GM12878 (cell line): ENCODE data around the gene DENND1A.
A peak's percentile ranks its signal among the peaks of the same experiment; 100 is the strongest.

Source experiments
- BHLHE40 ChIP-seq, 2 experiments: fragments of 450-650 bp in 1 of 2; IDR thresholded peaks; 2 replicates each; pipeline ENCODE4 v1.6.1; 2011 to 2017; ENCODE audit warnings: low read depth in 2 of 2, borderline replicate concordance in 1 of 2, improper control_type of control experiment in 1 of 2, low read length in 1 of 2, mild to moderate bottlenecking in 1 of 2
- CTCF ChIP-seq, 3 experiments: IDR thresholded peaks in 2 of 3; conservative IDR thresholded peaks in 1 of 3; 2 replicates each; pipeline ENCODE4 v1.5.1; 2011; ENCODE audit warnings: low read depth in 3 of 3, low read length in 3 of 3, mild to moderate bottlenecking in 3 of 3, control low read depth in 2 of 3, moderate library complexity in 2 of 3, inconsistent platforms in 1 of 3, mixed read lengths in 1 of 3; ENCODE audit not compliant: control insufficient read depth in 2 of 3, insufficient read depth in 1 of 3; ENCODE audit errors: extremely low read depth in 1 of 3
- E2F4 ChIP-seq: IDR thresholded peaks from 2 replicates; pipeline ENCODE4 v1.6.1; 2012; ENCODE audit warnings: low read depth, low read length, improper control_type of control experiment
- JUND ChIP-seq: IDR thresholded peaks from 2 replicates; pipeline ENCODE4 v1.6.1; 2012; ENCODE audit warnings: low read depth, mild to moderate bottlenecking, low read length, improper control_type of control experiment, moderate library complexity
- KDM1A ChIP-seq: fragments of 200-600 bp; sonication (generic); IDR thresholded peaks from 2 replicates; pipeline ENCODE4 v1.6.1; 2016; ENCODE audit warnings: borderline replicate concordance
- NKRF ChIP-seq: fragments of 450-650 bp; conservative IDR thresholded peaks from 2 replicates; pipeline ENCODE4 v1.6.1; 2017; ENCODE audit warnings: mild to moderate bottlenecking, moderate library complexity
- PBX3 ChIP-seq: IDR thresholded peaks from 2 replicates; pipeline ENCODE4 v1.6.1; 2011; ENCODE audit warnings: mild to moderate bottlenecking, low read depth, low read length, moderate library complexity; ENCODE audit not compliant: insufficient replicate concordance
- POLR2A ChIP-seq: IDR thresholded peaks from 2 replicates; pipeline ENCODE4 v1.6.1; 2011; ENCODE audit warnings: low read depth, mild to moderate bottlenecking, low read length
- SIN3A ChIP-seq: IDR thresholded peaks from 2 replicates; pipeline ENCODE4 v1.6.1; 2012; ENCODE audit warnings: low read depth, low read length, improper control_type of control experiment
- SREBF2 ChIP-seq: IDR thresholded peaks from 2 replicates; pipeline ENCODE4 v1.6.1; 2012; ENCODE audit warnings: mild to moderate bottlenecking, low read length
- ZNF622 ChIP-seq: fragments of 450-650 bp; IDR thresholded peaks from 2 replicates; pipeline ENCODE4 v1.6.1; 2017; ENCODE audit warnings: mild to moderate bottlenecking, inconsistent platforms

GRCh38 chr9:123426406-123426805 is 503.5 kb downstream of the DENND1A start:
- TF ChIP-seq PBX3: no peak
- no peak for TF ChIP-seq SREBF2
- TF ChIP-seq ZNF622: no peak
- no peak for TF ChIP-seq POLR2A
- 0 out of 6 replicates have a peak, but pooled peaks of 2 of the 3 experiments have one; percentile 1 to 8 for TF ChIP-seq CTCF (IDR thresholded peaks at IDR 0.05 in 2 of 3, conservative IDR thresholded peaks at IDR 0.05 in 1 of 3; ENCODE audit: control insufficient read depth in 2 of 3, extremely low read depth in 1 of 3, insufficient read depth in 1 of 3, low read depth in 3 of 3, low read length in 3 of 3)
- no peak for TF ChIP-seq KDM1A
- no peak for TF ChIP-seq SIN3A
- TF ChIP-seq E2F4: no peak
- TF ChIP-seq BHLHE40 (IDR thresholded peaks at IDR 0.05; ENCODE audit: borderline replicate concordance in 1 of 2, low read depth in 2 of 2, low read length in 1 of 2): no peak
- TF ChIP-seq JUND: no peak
- no peak for TF ChIP-seq NKRF
